GM18858 (cell line): ENCODE data around the gene ASB2.

ENCODE experiments used
- ATAC-seq: cut with Tn5 transposase; IDR thresholded peaks from one replicate; pipeline ENCODE4 v1.9.1; 2021; ENCODE audit not compliant: unreplicated experiment

The ASB2 gene

DNA sequence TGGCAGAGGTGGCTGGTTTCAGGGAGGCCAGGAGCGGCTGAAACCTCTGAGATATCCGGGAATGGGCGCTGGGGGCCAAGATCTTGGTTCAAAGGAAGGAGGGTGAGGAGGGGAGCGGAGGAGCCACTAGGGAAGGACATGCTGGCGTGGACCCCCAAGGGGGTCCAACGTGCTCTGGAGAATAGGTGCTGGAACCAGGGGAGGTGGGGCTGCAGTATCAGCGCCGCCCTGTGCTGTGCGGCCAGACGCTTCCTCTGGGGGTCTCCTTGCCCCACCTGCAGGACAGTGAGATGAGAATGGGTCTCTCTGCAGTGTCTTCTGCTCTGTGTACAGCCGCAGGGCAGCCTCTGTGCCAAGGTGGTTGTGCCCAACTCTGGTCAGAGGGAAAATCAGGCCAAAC lies 46.7 kb downstream of the ASB2 start:
- ATAC-seq, result no peak

DNA sequence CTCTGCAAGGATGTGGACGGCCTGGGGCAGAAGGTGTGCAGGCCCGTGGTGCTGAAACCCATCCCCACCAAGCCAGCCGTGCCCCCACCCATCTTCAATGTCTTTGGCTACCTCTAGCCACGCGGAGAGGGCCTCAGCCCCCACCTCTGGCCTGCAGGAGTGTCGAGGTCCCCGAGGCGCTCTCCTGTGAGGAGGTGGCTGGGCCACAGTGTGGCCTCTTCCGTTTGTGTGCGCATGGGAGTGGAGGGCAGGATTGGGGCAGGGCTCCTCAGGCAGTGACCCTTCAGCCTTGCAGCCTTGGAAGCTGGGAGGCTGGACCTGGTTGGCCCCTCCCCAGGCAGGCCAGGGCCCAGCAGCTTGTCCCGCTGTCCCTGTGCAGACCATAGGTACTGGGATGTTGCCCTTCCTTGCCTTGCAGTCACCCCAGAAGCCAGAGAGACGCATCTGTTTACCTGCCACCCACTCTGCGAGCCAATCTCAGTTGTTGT lies 47.3 kb downstream of the ASB2 start:
- ATAC-seq, result no peak

DNA sequence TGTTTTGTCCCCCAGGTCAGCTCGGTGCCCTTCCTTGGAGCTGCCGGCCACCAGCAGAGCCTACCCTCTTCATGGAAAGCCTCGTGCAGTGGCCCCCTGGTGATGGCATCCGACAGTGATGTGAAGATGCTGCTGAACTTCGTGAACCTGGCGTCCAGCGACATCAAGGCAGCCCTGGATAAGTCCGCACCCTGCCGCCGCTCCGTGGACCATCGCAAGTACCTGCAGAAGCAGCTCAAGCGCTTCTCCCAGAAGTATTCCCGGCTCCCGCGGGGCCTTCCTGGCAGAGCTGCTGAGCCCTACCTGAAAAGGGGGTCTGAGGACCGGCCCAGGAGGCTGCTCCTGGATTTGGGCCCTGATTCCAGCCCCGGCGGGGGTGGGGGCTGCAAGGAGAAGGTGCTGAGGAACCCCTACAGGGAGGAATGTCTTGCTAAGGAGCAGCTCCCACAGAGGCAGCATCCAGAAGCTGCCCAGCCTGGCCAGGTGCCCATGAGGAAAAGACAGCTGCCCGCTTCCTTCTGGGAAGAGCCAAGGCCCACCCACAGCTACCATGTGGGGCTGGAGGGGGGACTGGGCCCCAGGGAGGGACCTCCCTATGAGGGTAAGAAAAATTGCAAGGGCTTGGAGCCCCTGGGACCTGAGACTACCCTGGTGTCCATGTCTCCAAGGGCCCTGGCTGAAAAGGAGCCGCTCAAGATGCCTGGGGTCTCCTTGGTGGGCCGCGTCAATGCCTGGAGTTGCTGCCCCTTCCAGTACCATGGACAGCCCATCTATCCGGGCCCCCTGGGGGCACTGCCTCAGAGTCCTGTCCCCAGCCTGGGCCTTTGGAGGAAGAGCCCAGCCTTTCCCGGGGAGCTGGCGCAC lies 48.0 kb downstream of the ASB2 start:
- ATAC-seq, result no peak

DNA sequence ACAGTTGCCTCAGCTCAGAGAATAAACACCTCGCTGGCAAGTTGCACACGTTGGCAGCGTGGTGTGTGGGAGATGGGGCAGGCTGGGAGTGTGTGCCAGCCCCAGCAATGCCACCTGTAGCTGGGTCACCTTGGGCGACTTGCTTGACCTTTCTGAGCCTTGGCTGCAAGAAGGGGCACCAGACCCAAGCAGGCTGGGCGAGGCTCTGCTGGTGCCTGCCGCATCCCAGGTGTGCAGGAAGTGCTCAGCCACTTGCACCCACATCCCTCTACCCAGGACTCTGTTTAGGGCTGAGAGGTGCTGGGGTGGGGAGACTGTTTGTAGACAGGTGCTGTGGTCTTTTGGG lies 48.6 kb downstream of the ASB2 start:
- ATAC-seq, result no peak

DNA sequence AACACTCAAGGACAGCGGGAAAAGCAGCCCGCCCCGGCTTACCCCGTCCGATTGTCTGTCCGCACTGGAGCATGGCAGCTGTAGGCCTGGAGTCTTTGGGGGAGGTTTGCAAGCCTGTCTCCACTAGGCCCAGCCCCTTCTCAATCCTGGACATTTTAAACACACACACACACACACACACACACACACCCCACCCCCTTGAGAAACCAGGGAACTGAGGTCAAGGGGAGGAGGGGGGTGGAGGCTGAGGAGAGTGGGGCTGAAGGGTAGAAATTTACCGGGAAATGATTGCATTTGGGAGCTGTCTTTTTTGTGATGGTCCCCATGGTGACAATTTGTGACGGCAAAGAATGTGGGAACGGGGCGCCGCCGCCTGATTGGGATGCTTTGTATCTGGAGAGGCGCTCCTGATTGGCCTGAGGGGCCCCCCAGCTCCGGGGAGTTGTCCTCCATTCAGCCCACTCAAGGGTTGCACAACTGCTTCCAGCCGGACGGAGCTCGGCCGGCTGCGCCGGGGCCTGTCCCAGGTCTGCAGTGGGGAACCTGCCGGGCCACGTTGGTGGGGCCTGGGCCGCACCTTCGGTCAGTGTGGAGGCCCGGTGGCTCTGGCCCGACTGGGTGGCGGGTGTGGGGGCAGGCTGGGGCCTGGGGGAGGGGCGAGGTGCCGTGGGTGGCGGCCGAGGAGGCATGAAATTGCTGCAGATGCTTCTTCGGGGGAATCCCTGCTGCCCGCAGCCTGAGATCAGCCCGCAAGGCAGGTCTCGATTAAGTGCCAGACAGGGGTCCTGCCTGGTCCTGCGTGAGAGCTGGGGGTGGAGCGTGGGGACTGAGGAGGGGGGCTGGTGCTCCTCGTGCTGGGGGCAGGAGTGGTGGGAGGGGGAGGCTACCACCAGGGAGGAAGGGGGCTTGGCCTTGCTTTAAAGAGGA lies 49.2 kb downstream of the ASB2 start, which contains the start of gene FAM181A:
Gene FAM181A, plus strand, starts transcription at position 472 of the 927 bp plus-strand sequence. CDS start 942 bp downstream, outside the sequence.
- ATAC-seq, result no peak

DNA sequence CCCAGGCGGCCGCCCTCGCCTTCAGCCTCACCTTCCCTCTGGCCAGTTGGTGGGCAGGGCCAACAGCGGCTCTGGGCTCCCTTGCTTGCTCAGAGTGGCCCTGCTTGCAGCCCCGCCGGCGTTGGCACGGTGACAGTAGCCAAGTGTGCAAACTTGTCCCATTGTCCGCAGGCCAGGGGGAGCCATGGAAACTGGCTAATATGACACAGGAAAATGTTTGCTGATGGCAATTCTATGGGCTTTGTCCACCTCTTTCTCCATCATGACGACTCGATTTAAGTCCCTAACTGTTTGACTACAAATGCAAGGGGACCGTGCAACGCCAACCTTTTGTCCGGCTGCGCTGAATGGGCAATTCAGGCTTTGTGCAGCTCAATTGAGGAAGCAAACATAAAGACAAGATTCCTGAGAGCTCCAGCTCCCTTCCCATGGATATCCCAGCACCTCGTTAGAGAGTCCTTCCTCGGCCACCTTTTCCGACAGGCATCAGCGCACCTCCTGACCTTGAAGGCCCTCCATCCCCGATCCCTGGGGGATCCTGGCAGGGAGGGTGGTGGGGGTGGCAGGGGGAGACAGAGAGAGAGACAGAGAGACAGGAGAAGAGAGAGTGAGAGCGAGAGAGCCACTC lies 50.0 kb downstream of the ASB2 start:
- no peak for ATAC-seq

DNA sequence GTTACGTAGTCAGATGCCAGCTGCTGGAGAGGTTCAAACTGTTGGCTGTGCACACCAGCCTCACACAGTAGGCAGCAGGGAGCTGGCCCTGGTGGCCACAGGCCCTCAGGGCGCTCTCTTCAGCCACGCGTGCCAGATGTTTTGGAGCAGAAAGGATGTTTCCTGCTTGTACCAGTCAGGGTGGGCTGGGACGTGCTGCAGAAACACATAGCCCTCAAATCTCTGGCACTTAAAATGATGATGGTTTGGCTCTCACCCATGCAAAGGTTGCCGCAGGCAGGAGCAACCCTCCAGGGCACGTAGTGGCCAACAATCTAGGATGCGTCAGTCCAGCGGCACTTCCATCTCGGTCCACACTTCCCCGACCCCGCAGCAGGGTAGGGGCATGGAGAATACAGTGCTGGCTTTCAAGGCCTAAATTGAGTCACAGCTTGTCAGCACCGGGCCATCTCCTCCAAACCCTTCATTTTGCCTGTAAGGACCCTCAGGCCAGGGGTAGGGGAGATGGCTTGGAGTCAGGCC lies 50.9 kb downstream of the ASB2 start:
- ATAC-seq, result no peak

DNA sequence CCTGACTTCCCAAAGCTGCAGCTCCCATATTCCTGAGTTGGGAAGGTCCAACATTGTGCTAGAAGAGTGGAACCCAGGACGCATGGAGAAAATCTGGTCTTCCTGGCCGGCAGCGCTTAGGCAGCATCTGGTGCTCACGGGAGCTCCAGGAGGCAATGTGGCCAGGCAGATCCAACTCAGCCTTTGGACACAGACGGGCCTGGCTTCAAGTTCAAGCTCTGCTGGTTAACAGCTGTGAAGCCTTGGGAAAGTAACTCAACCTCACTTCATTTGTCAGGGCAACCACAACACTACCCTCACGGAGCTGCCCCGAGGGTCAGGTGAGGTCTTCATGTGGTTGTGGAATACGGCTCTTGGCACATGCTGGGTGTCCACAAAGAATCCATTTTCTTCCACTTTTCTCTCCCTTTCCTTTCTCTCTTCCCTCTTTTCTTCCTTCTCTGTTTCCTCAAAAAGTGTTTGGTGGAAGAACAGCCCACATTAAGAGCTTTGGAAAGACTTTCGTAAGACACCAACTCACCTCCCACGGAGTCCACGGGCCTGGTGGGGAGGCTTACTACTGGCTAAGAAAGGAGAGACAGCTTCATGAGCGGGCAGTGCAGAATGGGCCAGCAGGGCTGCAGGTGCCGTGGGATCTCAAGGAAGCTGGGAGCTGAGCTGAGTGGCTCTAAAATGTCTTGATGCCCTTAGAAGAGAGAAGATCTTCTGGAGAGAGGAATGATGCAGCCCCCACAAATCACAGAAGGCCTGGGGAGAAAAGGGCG lies 51.6 kb downstream of the ASB2 start:
- ATAC-seq, result no peak

DNA sequence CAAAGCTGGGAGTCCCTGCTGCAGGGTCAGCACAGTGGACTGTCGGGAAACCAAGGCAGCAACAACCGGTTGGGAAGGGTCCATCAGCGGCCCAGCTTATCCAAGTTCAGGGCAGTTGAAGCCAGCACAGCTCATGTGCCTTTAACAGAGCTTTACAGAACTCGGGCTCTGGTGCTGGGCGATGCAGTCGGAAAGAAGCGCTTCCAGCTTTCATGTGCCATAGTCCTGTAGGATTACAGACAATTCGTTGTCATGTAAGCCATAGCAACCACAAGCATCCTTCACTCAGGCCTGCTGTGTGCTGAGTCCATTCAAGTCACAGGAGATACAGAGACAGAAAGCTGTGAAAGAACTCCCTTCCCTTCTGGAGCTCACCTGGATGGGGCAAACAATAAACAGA lies 52.7 kb downstream of the ASB2 start:
- ATAC-seq, result no peak

DNA sequence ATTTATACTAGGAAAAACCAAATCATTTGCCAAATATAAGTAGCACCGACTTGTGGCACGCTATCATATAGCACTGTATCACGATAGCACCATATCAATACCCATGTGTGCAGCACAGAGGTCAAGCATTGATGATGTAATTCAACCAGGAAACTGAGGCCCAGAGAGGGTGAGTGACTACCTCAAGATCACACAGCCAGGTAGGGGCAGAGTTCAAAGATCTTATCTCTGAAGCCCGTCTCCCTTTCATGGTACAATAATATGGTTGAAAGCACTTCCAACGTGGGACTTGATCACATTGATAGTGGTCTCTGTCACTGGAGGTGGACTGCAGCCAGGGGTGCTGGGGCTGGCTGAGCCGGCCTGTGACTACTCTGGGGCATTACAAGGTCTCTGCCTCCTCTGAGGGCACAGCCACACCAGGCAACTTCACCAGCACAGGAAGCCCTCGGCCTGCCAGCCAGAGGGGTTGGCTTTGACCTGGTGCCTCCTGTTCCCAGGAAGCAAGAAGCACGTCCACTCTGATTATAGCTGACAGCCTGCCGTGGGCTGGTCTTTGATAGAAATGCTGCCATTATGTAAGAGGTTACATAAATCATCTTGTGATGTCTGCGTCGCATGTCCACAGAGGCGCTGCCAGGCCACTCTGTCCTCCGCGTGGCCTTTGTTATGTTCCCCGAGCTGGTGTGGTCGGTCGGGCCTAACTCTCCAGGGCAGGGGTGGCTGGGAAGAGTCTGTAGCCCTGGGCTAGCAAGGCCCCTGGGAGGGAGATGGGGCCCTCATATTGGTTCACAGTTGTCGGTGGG lies 55.2 kb downstream of the ASB2 start:
- no peak for ATAC-seq

DNA sequence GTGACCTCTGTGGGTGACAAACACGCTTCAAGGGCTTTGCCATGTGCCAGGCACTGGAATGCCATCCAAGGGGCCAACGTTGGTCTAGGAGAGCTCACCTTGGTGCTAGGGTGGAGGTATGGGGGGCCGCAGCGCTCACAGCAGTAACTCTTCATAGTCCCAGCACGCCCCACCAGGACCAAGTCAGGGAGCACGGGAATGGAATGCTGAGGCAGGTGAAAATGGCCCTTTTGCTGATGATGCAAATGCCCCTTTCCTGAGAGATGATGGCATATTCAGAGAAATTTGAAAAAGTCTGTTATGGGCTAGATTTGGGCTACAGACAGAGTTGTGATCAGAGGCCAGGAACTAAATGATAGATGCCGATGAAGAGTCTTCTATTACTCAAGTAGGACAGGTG lies 59.2 kb downstream of the ASB2 start:
- no peak for ATAC-seq

DNA sequence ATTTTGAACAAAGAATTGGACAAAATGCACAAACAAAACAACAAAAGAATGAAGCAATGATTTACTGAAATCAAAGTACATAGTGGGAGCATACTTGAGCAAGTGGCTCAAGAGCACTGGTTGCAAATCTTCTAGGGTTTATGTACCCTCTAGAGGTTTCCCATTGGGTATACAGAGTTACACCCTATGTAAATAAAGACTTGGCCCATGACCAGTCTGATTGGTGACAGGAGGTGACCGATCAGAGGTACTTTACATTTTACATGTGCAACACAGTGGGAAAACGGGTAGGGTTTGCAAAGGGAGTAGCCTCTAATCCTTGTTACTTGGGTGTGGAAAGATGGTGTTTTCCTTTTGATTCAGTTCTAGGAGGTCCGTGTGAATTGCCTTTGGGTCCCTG lies 59.9 kb downstream of the ASB2 start:
- ATAC-seq, result no peak

DNA sequence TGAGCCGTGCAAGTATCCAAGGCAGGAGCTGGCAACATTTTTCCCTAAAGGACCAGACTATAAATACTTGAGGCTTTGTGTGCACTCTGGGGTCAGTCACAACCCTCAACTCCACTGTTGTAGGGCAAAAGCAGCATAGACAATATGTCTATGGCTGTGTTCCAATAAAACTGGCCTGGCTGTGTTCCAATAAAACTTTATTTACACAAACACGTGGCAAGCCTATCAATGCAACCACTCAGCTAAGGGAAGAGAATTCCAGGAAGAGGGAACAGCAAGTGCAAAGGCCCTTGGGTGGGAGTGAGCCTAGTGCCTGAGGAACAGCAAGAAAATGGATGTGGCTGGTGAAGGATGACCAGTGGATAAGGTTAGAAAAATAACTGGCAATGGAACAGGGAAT lies 60.6 kb downstream of the ASB2 start:
- ATAC-seq, result no peak

DNA sequence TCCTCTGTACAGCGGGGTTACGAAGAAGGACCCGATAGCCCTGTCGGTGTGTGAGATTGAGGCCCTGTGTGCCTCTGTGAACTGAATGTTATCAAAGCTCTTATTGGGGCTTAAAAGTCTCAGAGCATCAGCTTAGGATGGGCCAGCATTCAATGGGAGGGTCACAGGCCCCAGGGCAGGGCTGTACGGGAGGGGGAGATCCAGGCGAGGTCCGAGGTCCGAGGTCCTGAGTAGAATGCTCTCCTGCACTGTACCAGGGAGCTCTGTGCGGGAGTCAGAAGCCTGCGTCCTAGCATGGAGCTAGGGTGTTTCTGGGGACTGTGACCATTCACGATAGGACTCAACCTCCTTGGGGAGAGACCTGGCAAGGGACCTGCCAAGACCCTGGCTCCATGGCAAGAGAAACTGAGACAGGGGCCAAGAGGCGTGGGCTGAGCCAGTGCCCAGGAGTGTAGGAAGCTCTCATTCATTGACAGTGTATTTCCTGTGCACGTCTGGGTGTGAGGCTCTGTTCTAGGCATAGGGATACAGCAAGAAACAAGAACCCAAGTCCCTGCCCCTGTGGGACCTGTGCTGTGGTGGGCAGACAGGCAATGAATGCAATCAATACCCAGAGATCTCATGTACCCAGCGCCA lies 61.2 kb downstream of the ASB2 start:
- ATAC-seq, result no peak

DNA sequence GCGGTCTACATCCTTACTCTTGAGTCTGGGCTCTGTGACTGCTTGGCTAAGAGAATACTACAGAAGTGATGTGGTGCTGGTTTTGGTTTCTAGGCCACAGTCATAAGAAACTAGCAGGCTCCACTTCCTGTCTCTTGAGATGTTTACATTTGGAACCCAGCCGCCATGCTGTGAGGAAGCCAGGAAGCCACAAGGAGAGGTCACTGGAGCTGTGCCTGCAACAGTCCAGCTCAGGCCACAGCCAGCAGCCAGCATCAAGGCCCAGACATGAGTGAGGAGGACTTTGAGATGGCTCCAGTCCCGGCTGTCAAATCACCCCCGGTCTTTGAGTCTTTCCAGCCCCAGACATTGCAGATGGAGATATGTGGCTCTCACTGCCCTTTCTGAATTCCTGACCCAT lies 62.1 kb downstream of the ASB2 start:
- no peak for ATAC-seq

DNA sequence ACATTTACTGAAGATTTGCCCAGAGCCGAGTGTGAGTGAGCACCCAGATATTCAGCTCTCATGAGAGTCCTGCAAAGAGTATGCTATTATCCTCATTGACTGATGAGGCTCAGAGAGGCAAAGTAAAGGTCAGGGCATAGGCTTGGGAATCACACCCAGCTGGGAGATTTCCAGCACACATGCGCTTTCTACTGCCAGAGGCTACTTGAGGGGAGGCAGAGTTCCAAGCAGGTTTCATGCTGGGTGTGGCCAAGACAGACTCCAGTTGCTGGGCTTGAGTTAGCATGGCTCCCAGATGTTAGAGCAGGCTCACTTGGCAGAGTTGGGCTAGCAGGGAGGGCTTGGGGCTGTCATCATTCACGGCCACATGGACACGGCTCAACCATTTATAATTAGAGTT lies 63.6 kb downstream of the ASB2 start:
- no peak for ATAC-seq

DNA sequence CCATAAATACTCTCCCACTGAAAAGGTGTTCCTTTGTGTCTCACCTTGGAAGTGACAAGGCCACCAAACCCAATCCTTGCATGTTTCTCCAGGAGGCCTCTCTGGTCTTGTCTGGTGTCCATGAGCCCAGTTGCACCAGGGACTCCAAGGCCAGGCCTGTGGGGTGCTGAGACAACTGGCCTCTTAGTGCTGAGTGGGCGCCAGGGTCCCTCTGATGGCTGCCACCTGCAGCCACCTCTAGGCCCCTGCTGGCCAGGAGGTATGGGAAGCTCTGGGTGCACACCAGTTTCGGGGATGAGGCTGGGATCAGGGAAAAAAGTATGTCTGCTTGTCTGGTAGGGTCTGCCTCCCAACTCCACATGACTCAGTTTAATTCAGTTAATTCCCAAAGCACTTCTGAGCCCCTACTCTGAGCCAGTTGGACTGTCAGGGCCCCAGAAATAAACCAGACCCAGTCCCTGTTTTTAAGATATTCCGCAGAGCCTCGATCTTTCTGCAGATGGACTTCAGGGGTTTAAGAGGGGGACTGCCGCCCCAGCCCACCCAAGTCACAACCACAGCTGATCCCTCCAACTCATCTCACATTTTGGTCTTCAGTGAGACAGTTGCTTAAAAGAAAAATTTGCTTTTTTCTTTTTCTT lies 64.3 kb downstream of the ASB2 start:
- ATAC-seq, result no peak

DNA sequence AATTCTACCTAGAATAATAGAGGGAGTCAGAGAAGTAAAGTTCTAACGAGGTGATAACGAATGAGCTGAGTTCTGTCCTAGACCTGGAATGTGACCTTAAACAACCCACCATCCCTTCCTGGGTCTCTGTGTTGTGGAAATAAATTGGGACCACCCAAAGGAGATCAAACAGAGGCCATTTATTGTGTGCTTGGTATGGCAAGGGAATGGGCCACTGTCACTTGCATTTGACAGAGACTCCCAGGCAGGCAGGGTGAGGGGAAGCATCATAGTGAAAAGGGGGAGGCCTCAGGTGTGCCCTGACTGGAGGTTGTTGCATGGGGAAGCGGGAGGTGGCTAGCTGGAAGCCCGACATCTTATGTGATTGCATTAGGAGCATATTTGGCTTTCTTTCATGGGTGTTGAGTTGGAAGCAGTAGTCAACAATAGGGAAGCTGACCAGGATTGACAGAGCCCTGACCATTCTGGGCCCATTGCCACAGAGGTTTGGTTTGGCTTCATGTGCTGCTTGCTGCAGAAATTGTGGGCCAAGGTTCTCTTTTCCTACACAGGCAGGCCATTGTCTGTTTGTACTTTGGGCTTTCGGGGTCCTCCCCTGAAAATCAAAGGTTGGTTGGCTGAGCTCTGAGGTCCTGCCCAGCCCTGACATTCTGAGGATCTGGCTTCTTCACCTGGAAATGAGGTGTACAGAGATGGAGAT lies 66.8 kb downstream of the ASB2 start:
- no peak for ATAC-seq
